Calu3 (cell line): ENCODE data around the gene ESR1. TPM values are rescaled to one million over a fixed set of nuclear protein-coding genes. Genes with fewer than 3 reads are reported as not detected.

Experiments used
- BruUV-seq: library from RNA; stranded (reverse); fragments of 400-500 nt; replicated peaks from 2 replicates; lab custom pipeline; 2021; lab: Mats Ljungman, UMichigan
- CTCF ChIA-PET: fragments of 300-600 bp; sonication (Branson Sonifier 250); formaldehyde crosslinking; loops from one replicate; lab custom pipeline; 2022; ENCODE audit warnings: antibody characterized with exemption; lab: Charles Lee
- DNase-seq: peaks from one replicate; pipeline ENCODE4 v3.0.0; 2022
- H3K27ac Mint-ChIP-seq: one replicate; pipeline ENCODE4 v1.8.0; 2022; ENCODE audit warnings: mixed read lengths; ENCODE audit not compliant: unreplicated experiment
- H3K27me3 Mint-ChIP-seq: one replicate; pipeline ENCODE4 v1.8.0; 2022; ENCODE audit warnings: mixed read lengths; ENCODE audit not compliant: unreplicated experiment
- H3K36me3 Mint-ChIP-seq: one replicate; pipeline ENCODE4 v1.8.0; 2022; ENCODE audit warnings: mild to moderate bottlenecking, moderate library complexity, mixed read lengths; ENCODE audit not compliant: insufficient read depth, unreplicated experiment
- H3K4me1 Mint-ChIP-seq: one replicate; pipeline ENCODE4 v1.8.0; 2022; ENCODE audit warnings: mild to moderate bottlenecking, low read depth, mixed read lengths; ENCODE audit not compliant: unreplicated experiment
- H3K4me3 Mint-ChIP-seq: one replicate; pipeline ENCODE4 v1.8.0; 2022; ENCODE audit warnings: mild to moderate bottlenecking, low read depth, moderate library complexity, mixed read lengths; ENCODE audit not compliant: unreplicated experiment
- H3K9me3 Mint-ChIP-seq: one replicate; pipeline ENCODE4 v1.8.0; 2022; ENCODE audit warnings: low read depth, mixed read lengths; ENCODE audit not compliant: unreplicated experiment
- intact Hi-C: fragments of 100-400 bp; cut with micrococcal nuclease; formaldehyde crosslinking; loops from one replicate; pipeline ENCODE4 v1.10.0; 2022; ENCODE audit not compliant: unreplicated experiment
- total RNA-seq: library from RNA; stranded (reverse); gene quantifications from 2 replicates; pipeline ENCODE4 v1.2.3, GENCODE V29; 2022
- TF ChIP-seq, protein P1 (sequence below): fragments of 200-600 bp; IDR thresholded peaks from one replicate; pipeline ENCODE4 v1.8.0; 2022; ENCODE audit warnings: antibody characterized with exemption; ENCODE audit not compliant: unreplicated experiment

ESR1 gene
- total RNA-seq, 1 experiment from 2014 or later = 0.50 TPM

DNA sequence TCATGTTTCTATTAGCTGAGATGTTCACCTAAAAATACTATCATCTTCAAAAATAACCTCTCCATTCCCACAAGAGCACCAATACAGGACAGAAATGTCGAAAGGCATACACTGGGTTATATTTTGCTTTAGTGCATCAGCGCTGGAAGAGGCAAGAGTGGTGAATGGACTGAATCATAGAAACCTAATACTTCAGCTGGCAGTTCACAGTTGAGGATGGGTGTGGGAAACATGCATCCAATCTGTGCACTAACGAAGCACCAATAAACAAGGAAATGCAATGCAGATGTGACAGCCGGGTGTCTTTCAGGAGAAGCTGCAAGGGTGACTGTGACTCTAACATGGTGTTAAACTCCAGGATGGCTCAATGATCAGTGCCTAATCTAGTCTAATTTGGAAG, 365.8 kb downstream of the ESR1 start:
- no peak overlapping the region for H3K27ac Mint-ChIP-seq
- BruUV-seq = no TSS peak
- no peak overlapping the region for H3K4me3 Mint-ChIP-seq
- no peak for DNase-seq
- intact Hi-C loops = no loop called here
- H3K4me1 Mint-ChIP-seq = no peaks in the 10 kb centered on the region
- TF ChIP-seq, protein P1, sequence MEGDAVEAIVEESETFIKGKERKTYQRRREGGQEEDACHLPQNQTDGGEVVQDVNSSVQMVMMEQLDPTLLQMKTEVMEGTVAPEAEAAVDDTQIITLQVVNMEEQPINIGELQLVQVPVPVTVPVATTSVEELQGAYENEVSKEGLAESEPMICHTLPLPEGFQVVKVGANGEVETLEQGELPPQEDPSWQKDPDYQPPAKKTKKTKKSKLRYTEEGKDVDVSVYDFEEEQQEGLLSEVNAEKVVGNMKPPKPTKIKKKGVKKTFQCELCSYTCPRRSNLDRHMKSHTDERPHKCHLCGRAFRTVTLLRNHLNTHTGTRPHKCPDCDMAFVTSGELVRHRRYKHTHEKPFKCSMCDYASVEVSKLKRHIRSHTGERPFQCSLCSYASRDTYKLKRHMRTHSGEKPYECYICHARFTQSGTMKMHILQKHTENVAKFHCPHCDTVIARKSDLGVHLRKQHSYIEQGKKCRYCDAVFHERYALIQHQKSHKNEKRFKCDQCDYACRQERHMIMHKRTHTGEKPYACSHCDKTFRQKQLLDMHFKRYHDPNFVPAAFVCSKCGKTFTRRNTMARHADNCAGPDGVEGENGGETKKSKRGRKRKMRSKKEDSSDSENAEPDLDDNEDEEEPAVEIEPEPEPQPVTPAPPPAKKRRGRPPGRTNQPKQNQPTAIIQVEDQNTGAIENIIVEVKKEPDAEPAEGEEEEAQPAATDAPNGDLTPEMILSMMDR = no peak
- no peaks in the 10 kb centered on the region for H3K27me3 Mint-ChIP-seq
- no peaks in the 10 kb centered on the region for H3K9me3 Mint-ChIP-seq
- H3K36me3 Mint-ChIP-seq = no peaks in the 10 kb centered on the region
- CTCF ChIA-PET = no interaction called here

DNA sequence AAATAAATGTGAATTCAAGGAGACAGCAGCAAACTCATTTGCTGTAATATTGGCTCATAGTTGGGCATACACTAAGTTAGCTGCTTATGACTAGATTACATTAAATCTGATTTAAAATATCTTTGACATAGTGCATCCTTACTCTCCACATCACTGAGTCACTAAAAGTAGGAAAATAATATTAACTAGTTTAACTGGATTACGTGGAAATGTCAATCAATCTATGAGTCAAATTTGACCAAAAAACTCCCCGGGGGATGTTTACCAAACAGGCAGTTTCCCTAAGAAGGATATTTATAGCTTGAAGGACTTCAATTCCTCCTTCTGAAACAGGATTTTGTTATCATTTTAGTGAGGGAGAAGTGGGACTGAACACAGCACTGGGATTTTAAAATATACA, 366.5 kb downstream of the ESR1 start:
- CTCF ChIA-PET = no interaction called here
- no peak for DNase-seq
- TF ChIP-seq, protein P1 = no peak
- H3K4me3 Mint-ChIP-seq = no peak overlapping the region
- no peaks in the 10 kb centered on the region for H3K9me3 Mint-ChIP-seq
- no peaks in the 10 kb centered on the region for H3K27me3 Mint-ChIP-seq
- no TSS peak for BruUV-seq
- no peaks in the 10 kb centered on the region for H3K4me1 Mint-ChIP-seq
- H3K36me3 Mint-ChIP-seq = no peaks in the 10 kb centered on the region
- intact Hi-C loops = no loop called here
- H3K27ac Mint-ChIP-seq = no peak overlapping the region

DNA sequence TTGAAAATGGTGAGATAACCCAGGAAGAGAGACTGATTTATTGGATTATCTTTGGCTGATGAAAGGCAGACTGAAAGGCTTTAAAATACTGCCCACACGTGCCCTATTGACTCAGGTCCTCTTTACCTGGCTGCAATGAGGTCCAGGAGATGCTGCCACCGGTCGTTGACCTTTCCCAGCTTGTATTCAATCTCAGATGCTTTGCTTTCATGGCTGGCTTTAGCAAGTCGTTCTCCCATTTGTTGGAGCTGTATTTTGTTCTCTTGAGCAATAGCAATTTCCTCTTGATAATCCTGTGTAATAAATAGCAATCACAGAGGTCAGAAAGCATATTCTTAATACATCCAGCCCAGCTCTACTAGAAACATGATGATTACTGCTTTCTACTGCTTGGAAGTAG, 368.8 kb downstream of the ESR1 start:
- intact Hi-C loops = no loop called here
- no peak overlapping the region for H3K4me3 Mint-ChIP-seq
- H3K27me3 Mint-ChIP-seq = no peaks in the 10 kb centered on the region
- TF ChIP-seq, protein P1 = no peak
- no peaks in the 10 kb centered on the region for H3K4me1 Mint-ChIP-seq
- no peak overlapping the region for H3K27ac Mint-ChIP-seq
- CTCF ChIA-PET = no interaction called here
- BruUV-seq = no TSS peak
- H3K36me3 Mint-ChIP-seq = no peaks in the 10 kb centered on the region
- no peaks in the 10 kb centered on the region for H3K9me3 Mint-ChIP-seq
- DNase-seq = no peak
